Subcutaneous adipose tissue (tissue), 4 donors: ENCODE measurements around the gene ZNF521. TPM values are rescaled to one million over a fixed set of nuclear protein-coding genes. Genes with fewer than 3 reads are reported as not detected.

Experiments used
- CTCF ChIP-seq: fragments of 450-650 bp; IDR thresholded peaks from one replicate; pipeline ENCODE4 v1.5.1; 2016; ENCODE audit warnings: low read depth, mild to moderate bottlenecking, control low read depth, antibody characterized with exemption, moderate library complexity
- total RNA-seq, 4 donors: library from RNA; depleted of rRNA; stranded (reverse); fragments of >200 nt; gene quantifications; one replicate each; pipeline ENCODE4 v1.1.0, GENCODE V29; 2016

Gene ZNF521
- total RNA-seq, 4 donors from 2014 or later, result 20.7 to 56.2 (median 37.4) TPM

- TF ChIP-seq CTCF, result no peak
These were observed 251.5 kb downstream of the ZNF521 start for GRCh38 chr18:25100418-25100817.

- no peak for TF ChIP-seq CTCF
These were observed 252.1 kb downstream of the ZNF521 start for GRCh38 chr18:25099895-25100294.

- TF ChIP-seq CTCF, result no peak
These were observed 254.4 kb downstream of the ZNF521 start for GRCh38 chr18:25097569-25098056.

- TF ChIP-seq CTCF, result no peak
These were observed 254.9 kb downstream of the ZNF521 start for GRCh38 chr18:25097057-25097456.

GRCh38 chr18:25093141-25093540, 258.8 kb downstream of the ZNF521 start:
- TF ChIP-seq CTCF, result no peak

GRCh38 chr18:25089470-25089869, 262.5 kb downstream of the ZNF521 start:
- no peak for TF ChIP-seq CTCF

- no peak for TF ChIP-seq CTCF
These were observed 265.1 kb downstream of the ZNF521 start for GRCh38 chr18:25086876-25087275.
